Neural progenitor cell (in vitro differentiated cells): ENCODE data around the gene CORT. TPM values are rescaled to one million over a fixed set of nuclear protein-coding genes. Genes with fewer than 3 reads are reported as not detected.

ENCODE experiments used
- DNase-seq: peaks from one replicate; pipeline ENCODE4 v3.0.0-alpha.2; 2016; ENCODE audit warnings: low spot score
- H2AFZ ChIP-seq: fragments of 200-600 bp; sonication (generic); replicated peaks from 2 replicates; pipeline ENCODE4 v1.6.1; 2016; ENCODE audit warnings: antibody characterized with exemption
- H3F3A ChIP-seq: fragments of 200-600 bp; sonication (generic); 2 replicates; pipeline ENCODE4 v1.6.1; 2016; ENCODE audit warnings: antibody characterized with exemption, low read depth
- H3K27ac ChIP-seq: fragments of 200-600 bp; sonication (generic); 2 replicates; pipeline ENCODE4 v1.5.1; 2016; ENCODE audit warnings: mild to moderate bottlenecking
- H3K27me3 ChIP-seq: fragments of 200-600 bp; sonication (generic); 2 replicates; pipeline ENCODE4 v1.6.1; 2016; ENCODE audit warnings: mild to moderate bottlenecking, moderate library complexity
- H3K36me3 ChIP-seq: fragments of 200-600 bp; sonication (generic); 2 replicates; pipeline ENCODE4 v1.5.1; 2016
- H3K4me1 ChIP-seq: fragments of 200-600 bp; sonication (generic); 2 replicates; pipeline ENCODE4 v1.6.1; 2016; ENCODE audit warnings: mixed run types
- H3K4me2 ChIP-seq: fragments of 200-600 bp; sonication (generic); 2 replicates; pipeline ENCODE4 v1.6.1; 2016
- H3K4me3 ChIP-seq: fragments of 200-600 bp; sonication (generic); 2 replicates; pipeline ENCODE4 v1.5.1; 2016
- H3K79me2 ChIP-seq: fragments of 200-600 bp; sonication (generic); 2 replicates; pipeline ENCODE4 v1.6.1; 2016; ENCODE audit warnings: low read depth
- H3K9ac ChIP-seq: fragments of 200-600 bp; sonication (generic); 2 replicates; pipeline ENCODE4 v1.6.1; 2016
- H3K9me3 ChIP-seq: fragments of 200-600 bp; sonication (generic); 2 replicates; pipeline ENCODE4 v1.5.1; 2016; ENCODE audit warnings: low read depth
- H4K20me1 ChIP-seq: fragments of 200-600 bp; sonication (generic); 2 replicates; pipeline ENCODE4 v1.6.1; 2016; ENCODE audit warnings: low read depth
- H3K27ac Mint-ChIP-seq: 3 replicates; pipeline ENCODE4 v1.8.0; 2021; ENCODE audit warnings: mixed read lengths
- H3K27me3 Mint-ChIP-seq: 2 replicates; pipeline ENCODE4 v1.8.0; 2022; ENCODE audit warnings: low read depth, mild to moderate bottlenecking, inconsistent platforms, moderate library complexity, mixed read lengths; ENCODE audit not compliant: insufficient read depth
- H3K36me3 Mint-ChIP-seq: 3 replicates; pipeline ENCODE4 v1.8.0; 2021; ENCODE audit warnings: mixed read lengths
- H3K4me1 Mint-ChIP-seq: 3 replicates; pipeline ENCODE4 v1.8.0; 2021; ENCODE audit warnings: mixed read lengths
- H3K4me3 Mint-ChIP-seq: 3 replicates; pipeline ENCODE4 v1.8.0; 2021; ENCODE audit warnings: mild to moderate bottlenecking, moderate library complexity, mixed read lengths
- H3K9me3 Mint-ChIP-seq: 3 replicates; pipeline ENCODE4 v1.8.0; 2020; ENCODE audit warnings: mixed read lengths
- CTCF ChIP-seq: fragments of 200-600 bp; sonication (generic); IDR thresholded peaks from 2 replicates; pipeline ENCODE4 v1.5.1; 2017; ENCODE audit warnings: antibody characterized with exemption, mild to moderate bottlenecking
- EZH2 ChIP-seq: fragments of 200-600 bp; sonication (generic); IDR thresholded peaks from 2 replicates; pipeline ENCODE4 v1.6.1; 2017; ENCODE audit warnings: antibody characterized with exemption, mild to moderate bottlenecking, moderate library complexity
- EZH2phosphoT487 ChIP-seq: fragments of 200-600 bp; sonication (generic); IDR thresholded peaks from 2 replicates; pipeline ENCODE4 v1.6.1; 2017; ENCODE audit warnings: antibody characterized with exemption
- total RNA-seq: library from RNA; depleted of rRNA; stranded (reverse); fragments of >200 nt; gene quantifications from 2 replicates; pipeline ENCODE4 v1.2.3, GENCODE V29; 2015; ENCODE audit warnings: low replicate concordance

The CORT gene
- total RNA-seq, 1 donor from 2014 or later, result not detected

- no peak overlapping the region for H3K27ac Mint-ChIP-seq
Observed at GRCh38 chr1:10457875-10458274, 8.0 kb downstream of the CORT start.

GRCh38 chr1:10459184-10459583, 9.4 kb downstream of the CORT start:
- peaks cover 3% of the 10 kb centered on the region for H4K20me1 ChIP-seq
- H3K9ac ChIP-seq, result no peak overlapping the region
- Mint-ChIP-seq H3K27me3 (peaks cover 2% of the 10 kb centered on the region), H3K27ac (no peak overlapping the region), H3K4me1 (peaks cover 5% of the 10 kb centered on the region), H3K9me3 (peaks cover 2% of the 10 kb centered on the region), H3K4me3 (no peak overlapping the region), H3K36me3 (peaks cover 28% of the 10 kb centered on the region)
- H3K9me3 ChIP-seq, result no peaks in the 10 kb centered on the region
- peaks cover 9% of the 10 kb centered on the region for H3F3A ChIP-seq
- TF ChIP-seq CTCF (no peak), EZH2phosphoT487 (no peak), EZH2 (no peak)
- H3K4me3 ChIP-seq, result no peak overlapping the region
- H3K4me2 ChIP-seq, result no peak overlapping the region
- H3K36me3 ChIP-seq, result no peaks in the 10 kb centered on the region
- H3K27ac ChIP-seq, result peak overlapping the region; percentile 13
- no peak for DNase-seq
- no peaks in the 10 kb centered on the region for H3K4me1 ChIP-seq
- H3K79me2 ChIP-seq, result no peaks in the 10 kb centered on the region
- no peaks in the 10 kb centered on the region for H3K27me3 ChIP-seq
- no peak overlapping the region for H2AFZ ChIP-seq

More at GRCh38 chr1:10457875-10458274, 8.0 kb downstream of the CORT start:
- Histone ChIP-seq H3K9ac (no peak overlapping the region), H3K27ac (no peak overlapping the region), H3F3A (peaks cover 9% of the 10 kb centered on the region), H3K79me2 (no peaks in the 10 kb centered on the region), H3K4me2 (no peak overlapping the region), H3K27me3 (no peaks in the 10 kb centered on the region), H3K36me3 (no peaks in the 10 kb centered on the region), H3K4me1 (no peaks in the 10 kb centered on the region), H4K20me1 (no peaks in the 10 kb centered on the region), H2AFZ (no peak overlapping the region), H3K9me3 (no peaks in the 10 kb centered on the region), H3K4me3 (no peak overlapping the region)
- H3K4me3 Mint-ChIP-seq, result no peak overlapping the region
- peaks cover 5% of the 10 kb centered on the region for H3K4me1 Mint-ChIP-seq
- H3K27me3 Mint-ChIP-seq, result peaks cover 2% of the 10 kb centered on the region
- peaks cover 21% of the 10 kb centered on the region for H3K36me3 Mint-ChIP-seq
- H3K9me3 Mint-ChIP-seq, result peaks cover 2% of the 10 kb centered on the region
- no peak for TF ChIP-seq EZH2
- TF ChIP-seq EZH2phosphoT487, result no peak
- TF ChIP-seq CTCF, result no peak
- no peak for DNase-seq

GRCh38 chr1:10467078-10467477, 17.2 kb downstream of the CORT start:
- Histone ChIP-seq H3K79me2 (peaks cover 28% of the 10 kb centered on the region), H3K9me3 (no peaks in the 10 kb centered on the region), H3K9ac (no peak overlapping the region), H3K4me1 (peaks cover 7% of the 10 kb centered on the region), H4K20me1 (peaks cover 20% of the 10 kb centered on the region), H3F3A (peaks cover 4% of the 10 kb centered on the region), H3K4me3 (no peak overlapping the region), H3K27ac (no peak overlapping the region), H3K4me2 (no peak overlapping the region), H3K27me3 (no peaks in the 10 kb centered on the region), H2AFZ (no peak overlapping the region), H3K36me3 (no peaks in the 10 kb centered on the region)
- Mint-ChIP-seq H3K4me1 (peaks cover 8% of the 10 kb centered on the region), H3K27ac (no peak overlapping the region), H3K27me3 (no peaks in the 10 kb centered on the region), H3K9me3 (no peaks in the 10 kb centered on the region), H3K36me3 (peaks cover 26% of the 10 kb centered on the region), H3K4me3 (no peak overlapping the region)
- DNase-seq, result no peak
- TF ChIP-seq EZH2phosphoT487, result no peak
- no peak for TF ChIP-seq CTCF
- TF ChIP-seq EZH2, result no peak
